Endothelial cell of umbilical vein (primary cell): ENCODE results near the gene PCDHA8. TPM values are rescaled to one million over a fixed set of nuclear protein-coding genes. Genes with fewer than 3 reads are reported as not detected.

Experiments used
- BruUV-seq: library from RNA; stranded (reverse); fragments of 400-500 nt; replicated peaks from 2 replicates; lab custom pipeline; 2021; lab: Mats Ljungman, UMichigan
- CTCF ChIA-PET: fragments of 300-600, 350-600 bp; sonication (Branson Sonifier 250); formaldehyde crosslinking; loops from one replicate; lab custom pipeline; 2021; ENCODE audit warnings: antibody characterized with exemption, inconsistent platforms; lab: Charles Lee
- POLR2A ChIA-PET: fragments of 300-600, 350-600 bp; sonication (Branson Sonifier 250); formaldehyde crosslinking; loops from one replicate; lab custom pipeline; 2021; ENCODE audit warnings: antibody characterized with exemption, inconsistent platforms; lab: Charles Lee
- DNase-seq: peaks from one replicate; pipeline ENCODE4 v3.0.0-alpha.2; 2011; ENCODE audit warnings: low read depth, low spot score
- FAIRE-seq: peaks from 2 replicates; lab custom pipeline; 2011; peaks lifted over from hg19 to GRCh38; lab: Jason Lieb, UNC
- H2AFZ ChIP-seq: 2 replicates; pipeline ENCODE4 v1.6.0; 2012; ENCODE audit warnings: low read depth, low read length, control low read depth, inconsistent platforms
- H3K27ac ChIP-seq: 2 replicates; pipeline ENCODE4 v1.5.1; 2011; ENCODE audit warnings: low read depth, mild to moderate bottlenecking, control low read depth, low read length, moderate library complexity; ENCODE audit not compliant: insufficient read depth
- H3K27me3 ChIP-seq, 2 experiments: 2 replicates each; pipeline versions ENCODE4 v1.6.0 to v1.6.1; 2011; ENCODE audit warnings: low read length in 2 of 2, mixed read lengths in 1 of 2; ENCODE audit not compliant: control insufficient read depth in 2 of 2, insufficient read depth in 2 of 2
- H3K36me3 ChIP-seq, 2 experiments: 2 replicates in 1 of 2; 3 replicates in 1 of 2; pipeline ENCODE4 v1.5.1; 2011; ENCODE audit warnings: low read length in 2 of 2, mild to moderate bottlenecking in 1 of 2, moderate library complexity in 1 of 2; ENCODE audit not compliant: control insufficient read depth in 2 of 2, insufficient read depth in 2 of 2; ENCODE audit errors: extremely low read depth in 1 of 2
- H3K4me1 ChIP-seq: 3 replicates; pipeline ENCODE4 v1.5.1; 2011; ENCODE audit warnings: mild to moderate bottlenecking, low read length; ENCODE audit not compliant: control insufficient read depth, insufficient read depth; ENCODE audit errors: extremely low read depth
- H3K4me2 ChIP-seq: 2 replicates; pipeline ENCODE4 v1.6.1; 2011; ENCODE audit warnings: low read length, control low read depth, mixed read lengths; ENCODE audit not compliant: insufficient read depth
- H3K4me3 ChIP-seq, 3 experiments: fragments of 200-600 bp in 1 of 3; sonication (generic), shearing (Covaris generic) in 1 of 3; replicated peaks in 1 of 3; 2 replicates each; pipeline ENCODE4 v1.5.1; 2011 to 2016; ENCODE audit warnings: control low read depth in 3 of 3, low read length in 3 of 3, mild to moderate bottlenecking in 2 of 3, inconsistent platforms in 1 of 3, low read depth in 1 of 3, moderate library complexity in 1 of 3; ENCODE audit not compliant: insufficient read depth in 1 of 3
- H3K79me2 ChIP-seq: 2 replicates; pipeline ENCODE4 v1.6.0; 2012; ENCODE audit warnings: low read length, inconsistent platforms; ENCODE audit not compliant: control insufficient read depth, insufficient read depth
- H3K9ac ChIP-seq: replicated peaks from 2 replicates; pipeline ENCODE3; 2011; ENCODE audit warnings: low read length, control low read depth; ENCODE audit not compliant: insufficient read depth; ENCODE audit errors: extremely low read depth
- H3K9me1 ChIP-seq: replicated peaks from 3 replicates; pipeline ENCODE4 v1.6.0; 2011; ENCODE audit warnings: mild to moderate bottlenecking, low read length; ENCODE audit not compliant: control insufficient read depth, insufficient read depth; ENCODE audit errors: extremely low read depth
- H3K9me3 ChIP-seq: replicated peaks from 2 replicates; pipeline ENCODE4 v1.5.1; 2012; ENCODE audit warnings: low read length, inconsistent platforms; ENCODE audit not compliant: control insufficient read depth, insufficient read depth
- H4K20me1 ChIP-seq: replicated peaks from 2 replicates; pipeline ENCODE3; 2011; ENCODE audit warnings: mild to moderate bottlenecking, low read length; ENCODE audit not compliant: control insufficient read depth, insufficient read depth; ENCODE audit errors: extremely low read depth
- EZH2 ChIP-seq: IDR thresholded peaks from 2 replicates; pipeline ENCODE4 v1.6.1; 2012; ENCODE audit warnings: borderline replicate concordance, low read depth, mild to moderate bottlenecking, moderate library complexity, low read length, inconsistent platforms; ENCODE audit not compliant: severe bottlenecking
- FOS ChIP-seq: IDR thresholded peaks from 2 replicates; pipeline ENCODE4 v1.6.1; 2011; ENCODE audit warnings: mild to moderate bottlenecking, low read length, moderate library complexity, borderline replicate concordance; ENCODE audit not compliant: insufficient read depth
- GATA2 ChIP-seq: IDR thresholded peaks from 2 replicates; pipeline ENCODE4 v1.7.0; 2011; ENCODE audit warnings: low read depth, mild to moderate bottlenecking, moderate library complexity, mixed read lengths, low read length; ENCODE audit not compliant: insufficient read length, insufficient read depth
- JUN ChIP-seq: IDR thresholded peaks from 2 replicates; pipeline ENCODE4 v1.6.1; 2011; ENCODE audit warnings: borderline replicate concordance, low read depth; ENCODE audit not compliant: insufficient read length, insufficient read depth
- MYC ChIP-seq: IDR thresholded peaks from one replicate; pipeline ENCODE4 v1.6.1; 2011; ENCODE audit warnings: mild to moderate bottlenecking, low read depth, low read length
- POLR2A ChIP-seq: IDR thresholded peaks from 2 replicates; pipeline ENCODE4 v1.6.1; 2012; ENCODE audit warnings: low read depth, mild to moderate bottlenecking, control low read depth, low read length
- POLR2AphosphoS5 ChIP-seq: IDR thresholded peaks from 2 replicates; pipeline ENCODE4 v1.6.1; 2012; ENCODE audit warnings: low read depth, mild to moderate bottlenecking, control low read depth, low read length, moderate library complexity; ENCODE audit not compliant: insufficient read depth
- dilution Hi-C: fragments of 300-500 bp; cut with MboI; formaldehyde crosslinking; loops from one replicate; pipeline ENCODE4 v1.15.0; 2019; ENCODE audit warnings: low sequenced_read_pairs; ENCODE audit not compliant: extremely low pct_ligation_motif_present
- intact Hi-C: fragments of 100-400 bp; cut with micrococcal nuclease; formaldehyde crosslinking; loops from one replicate; pipeline ENCODE4 v1.10.0; 2022
- polyA plus RNA-seq, 4 experiments: library from polyadenylated mRNA; depleted of rRNA in 3 of 4; stranded (reverse) in 3 of 4; unstranded in 1 of 4; fragments of >200 nt; gene quantifications; 2 replicates each; pipeline versions ENCODE4 v1.2.1 to v1.2.3, GENCODE V29; 2011 to 2012; ENCODE audit warnings: missing spikeins in 1 of 4
- total RNA-seq: library from RNA; stranded (reverse); gene quantifications from 2 replicates; pipeline ENCODE4 v1.2.3, GENCODE V29; 2021
- TF ChIP-seq, protein P1 (sequence below): IDR thresholded peaks from 2 replicates; pipeline ENCODE4 v1.6.1; 2011; ENCODE audit not compliant: insufficient read depth, insufficient read length
- TF ChIP-seq, protein P2 (sequence below), 2 donors: IDR thresholded peaks; 1 replicate in 1 of 2; 2 replicates in 1 of 2; pipeline ENCODE4 v1.5.1; 2011; ENCODE audit warnings: low read length in 2 of 2, mild to moderate bottlenecking in 2 of 2, moderate library complexity in 2 of 2, control low read depth in 1 of 2, inconsistent platforms in 1 of 2, low read depth in 1 of 2; ENCODE audit not compliant: insufficient read depth in 1 of 2; ENCODE audit errors: extremely low read depth in 1 of 2

PCDHA8 gene
- total and polyA plus RNA-seq, 2 donors (not counting 3 experiments of a cell fraction or from before 2014, with no cell fraction given), result not detected

DNA sequence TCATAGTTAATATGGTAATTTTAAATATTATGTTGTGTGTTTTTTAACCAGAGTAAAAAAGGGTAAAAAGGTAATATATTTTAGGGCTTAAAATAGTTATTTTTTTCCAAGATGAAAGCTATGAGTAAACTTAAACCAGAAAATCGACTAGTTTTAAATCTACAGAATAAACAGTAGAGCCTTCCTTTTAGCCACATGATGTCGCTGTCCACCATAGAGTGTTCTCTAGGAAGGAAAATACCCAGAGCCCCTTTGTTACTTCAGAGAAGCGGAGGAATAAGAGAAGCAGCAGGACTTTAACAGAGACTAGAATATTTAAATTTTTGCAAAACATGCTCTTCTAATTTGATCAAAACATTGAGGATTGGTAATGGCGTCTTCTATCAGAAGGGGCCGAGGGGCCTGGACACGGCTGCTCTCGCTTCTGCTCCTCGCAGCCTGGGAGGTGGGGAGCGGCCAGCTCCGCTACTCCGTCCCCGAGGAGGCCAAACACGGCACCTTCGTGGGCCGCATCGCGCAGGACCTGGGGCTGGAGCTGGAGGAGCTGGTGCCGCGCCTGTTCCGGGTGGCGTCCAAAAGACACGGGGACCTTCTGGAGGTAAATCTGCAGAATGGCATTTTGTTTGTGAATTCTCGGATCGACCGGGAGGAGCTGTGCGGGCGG is 46.3 kb upstream of the PCDHA8 start, which contains the start of gene PCDHA2:
Gene PCDHA2 (plus strand): TSS at position 258 of the 664 bp plus-strand sequence.
- CTCF ChIA-PET, result interaction anchor here (1.0 to 1.8 kb wide), 3 partner anchors 11 to 246 kb away, joined by 4 to 5 read pairs (median 4); no protein-coding TSS in a partner anchor
- POLR2A ChIA-PET, result no interaction called here
- no peaks in the 10 kb centered on the region for H3K9me1 ChIP-seq
- no peak within 1 kb of the TSS for H3K27ac ChIP-seq
- intact Hi-C loops, result no loop called here
- H2AFZ ChIP-seq, result no peak within 1 kb of the TSS
- H4K20me1 ChIP-seq, result no peaks in the 10 kb centered on the region
- H3K9ac ChIP-seq, result no peak within 1 kb of the TSS
- H3K79me2 ChIP-seq, result no peaks in the 10 kb centered on the region
- no peak within 1 kb of the TSS for H3K4me3 ChIP-seq
- FAIRE-seq, result no peak
- BruUV-seq, result no TSS peak
- TF ChIP-seq MYC, result no peak
- no peak for TF ChIP-seq POLR2AphosphoS5
- no peak for TF ChIP-seq JUN
- TF ChIP-seq, protein P1, sequence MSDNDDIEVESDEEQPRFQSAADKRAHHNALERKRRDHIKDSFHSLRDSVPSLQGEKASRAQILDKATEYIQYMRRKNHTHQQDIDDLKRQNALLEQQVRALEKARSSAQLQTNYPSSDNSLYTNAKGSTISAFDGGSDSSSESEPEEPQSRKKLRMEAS, result no peak
- TF ChIP-seq FOS, result no peak
- TF ChIP-seq, protein P2, sequence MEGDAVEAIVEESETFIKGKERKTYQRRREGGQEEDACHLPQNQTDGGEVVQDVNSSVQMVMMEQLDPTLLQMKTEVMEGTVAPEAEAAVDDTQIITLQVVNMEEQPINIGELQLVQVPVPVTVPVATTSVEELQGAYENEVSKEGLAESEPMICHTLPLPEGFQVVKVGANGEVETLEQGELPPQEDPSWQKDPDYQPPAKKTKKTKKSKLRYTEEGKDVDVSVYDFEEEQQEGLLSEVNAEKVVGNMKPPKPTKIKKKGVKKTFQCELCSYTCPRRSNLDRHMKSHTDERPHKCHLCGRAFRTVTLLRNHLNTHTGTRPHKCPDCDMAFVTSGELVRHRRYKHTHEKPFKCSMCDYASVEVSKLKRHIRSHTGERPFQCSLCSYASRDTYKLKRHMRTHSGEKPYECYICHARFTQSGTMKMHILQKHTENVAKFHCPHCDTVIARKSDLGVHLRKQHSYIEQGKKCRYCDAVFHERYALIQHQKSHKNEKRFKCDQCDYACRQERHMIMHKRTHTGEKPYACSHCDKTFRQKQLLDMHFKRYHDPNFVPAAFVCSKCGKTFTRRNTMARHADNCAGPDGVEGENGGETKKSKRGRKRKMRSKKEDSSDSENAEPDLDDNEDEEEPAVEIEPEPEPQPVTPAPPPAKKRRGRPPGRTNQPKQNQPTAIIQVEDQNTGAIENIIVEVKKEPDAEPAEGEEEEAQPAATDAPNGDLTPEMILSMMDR (IDR thresholded peaks at IDR 0.05; ENCODE audit: extremely low read depth in 1 of 2, insufficient read depth in 1 of 2, low read depth in 1 of 2, low read length in 2 of 2), result no peak
- TF ChIP-seq EZH2, result no peak
- no peak for TF ChIP-seq POLR2A
- TF ChIP-seq GATA2, result no peak
- dilution Hi-C loops, result no loop called here
- no peak for DNase-seq
- no peaks in the 10 kb centered on the region for H3K4me1 ChIP-seq
- H3K36me3 ChIP-seq, result no peaks in the 10 kb centered on the region
- H3K27me3 ChIP-seq, result no peaks in the 10 kb centered on the region
- no peaks in the 10 kb centered on the region for H3K9me3 ChIP-seq
- no peak within 1 kb of the TSS for H3K4me2 ChIP-seq
